Karpas-422 (cell line): ENCODE measurements around the gene WDR91. TPM values are rescaled to one million over a fixed set of nuclear protein-coding genes. Genes with fewer than 3 reads are reported as not detected.

Experiments
- DNase-seq: peaks from one replicate; pipeline ENCODE4 v3.0.0-alpha.2; 2015
- H2AFZ ChIP-seq: fragments of 200-600 bp; sonication (generic); 2 replicates; pipeline ENCODE4 v1.6.1; 2014; ENCODE audit warnings: antibody characterized with exemption, low read length, mixed read lengths
- H3K27ac ChIP-seq: fragments of 200-600 bp; sonication (generic); 2 replicates; pipeline ENCODE4 v1.5.1; 2014; ENCODE audit warnings: mild to moderate bottlenecking, low read length, moderate library complexity
- H3K27me3 ChIP-seq: fragments of 200-600 bp; sonication (generic); 2 replicates; pipeline ENCODE4 v1.6.1; 2014; ENCODE audit warnings: low read length, mixed read lengths
- H3K36me3 ChIP-seq: fragments of 200-600 bp; sonication (generic); 2 replicates; pipeline ENCODE4 v1.6.1; 2014; ENCODE audit warnings: low read length, mixed read lengths; ENCODE audit not compliant: insufficient read depth
- H3K4me1 ChIP-seq: fragments of 200-600 bp; sonication (generic); 2 replicates; pipeline ENCODE4 v1.6.1; 2014; ENCODE audit warnings: mild to moderate bottlenecking, low read length, mixed read lengths
- H3K4me2 ChIP-seq: fragments of 200-600 bp; sonication (generic); 2 replicates; pipeline ENCODE4 v1.6.1; 2014; ENCODE audit warnings: low read length, low read depth, mild to moderate bottlenecking; ENCODE audit not compliant: poor library complexity, severe bottlenecking
- H3K4me3 ChIP-seq: fragments of 200-600 bp; sonication (generic); 2 replicates; pipeline ENCODE4 v1.5.1; 2014; ENCODE audit warnings: mild to moderate bottlenecking, antibody characterized with exemption, low read length, mixed read lengths
- H3K79me2 ChIP-seq: fragments of 200-600 bp; sonication (generic); 2 replicates; pipeline ENCODE4 v1.6.1; 2014; ENCODE audit warnings: mild to moderate bottlenecking, low read length, mixed read lengths
- H3K9ac ChIP-seq: fragments of 200-600 bp; sonication (generic); 2 replicates; pipeline ENCODE4 v1.6.0; 2014; ENCODE audit warnings: low read length
- H3K9me2 ChIP-seq: fragments of 200-600 bp; sonication (generic), shearing (Covaris generic); replicated peaks from 2 replicates; pipeline ENCODE4 v1.6.0; 2014; ENCODE audit warnings: mild to moderate bottlenecking, low read length, moderate library complexity; ENCODE audit not compliant: insufficient read depth
- H3K9me3 ChIP-seq: fragments of 300-700, 200-600 bp; sonication (generic); 2 replicates; pipeline ENCODE4 v1.6.1; 2014; ENCODE audit warnings: low read length, mixed read lengths
- H4K20me1 ChIP-seq: fragments of 200-600 bp; sonication (generic); 2 replicates; pipeline ENCODE4 v1.6.1; 2014; ENCODE audit warnings: mild to moderate bottlenecking, antibody characterized with exemption, low read length, low read depth; ENCODE audit not compliant: insufficient read depth
- small RNA-seq: library from RNA; depleted of rRNA; stranded (forward); fragments of <200 nt; gene quantifications from one replicate; pipeline ENCODE3, GENCODE V24; 2014
- total RNA-seq: library from RNA; depleted of rRNA; stranded (reverse); fragments of >200 nt; shearing (Covaris generic); gene quantifications from 2 replicates; pipeline ENCODE4 v1.2.3, GENCODE V29; 2014; ENCODE audit warnings: low replicate concordance; rRNA removed

The WDR91 gene
- total RNA-seq, 1 experiment from 2014 or later, result 7.8 TPM

- no peak for DNase-seq
- Histone ChIP-seq H3K4me1 (peaks cover 21% of the 10 kb centered on the region), H3K27ac (no peak overlapping the region), H2AFZ (no peak overlapping the region), H3K27me3 (no peaks in the 10 kb centered on the region), H3K9ac (no peak overlapping the region), H4K20me1 (no peaks in the 10 kb centered on the region), H3K4me2 (no peak overlapping the region), H3K9me3 (no peaks in the 10 kb centered on the region), H3K79me2 (no peaks in the 10 kb centered on the region), H3K9me2 (no peaks in the 10 kb centered on the region), H3K36me3 (no peaks in the 10 kb centered on the region), H3K4me3 (no peak overlapping the region)
Observed at GRCh38 chr7:135143885-135144668, 67.2 kb downstream of the WDR91 start.

Small RNA genes lying within 50 kb of the gene (small RNA-seq; reads per million reads assigned to genes)
- not detected for gene MIR6509

Other genes starting within 250 kb of the WDR91 start
- 0.97 and 3.5 TPM in 2 replicates for gene AGBL3, start 225.0 kb downstream of the WDR91 start, total RNA-seq
- gene TMEM140, start 63.5 kb downstream of the WDR91 start, total RNA-seq, result 0.86 and 2.8 TPM in 2 replicates
- 33.1 and 67.1 TPM in 2 replicates for gene CYREN, start 40.8 kb downstream of the WDR91 start, total RNA-seq
- gene STRA8, start 22.3 kb upstream of the WDR91 start, total RNA-seq, result not detected in 2 replicates